ENCODE measurements around the gene RDX.
A peak's percentile ranks its signal among the peaks of the same experiment; 100 is the strongest.
"Not testable (repeated sequence)": the region's sequence is repeated elsewhere in the genome, so short reads cannot be mapped to it uniquely, and the experiment has no call there.

Gene RDX

GRCh38 chr11:110312670-110313069 is 16.3 kb upstream of the RDX start:
- Histone ChIP-seq H3K14ac (ENCODE audit: low read length) (no peak overlapping the region), H4K12ac (ENCODE audit: low read depth, low read length) (no peak overlapping the region), H2AK5ac (ENCODE audit: low read length) (no peak overlapping the region), H3K4me2 (ENCODE audit: low read length) (no peak overlapping the region), H3K27me3 (ENCODE audit: insufficient read depth, low read length) (no peaks in the 10 kb centered on the region), H4K91ac (ENCODE audit: low read depth, low read length) (no peak overlapping the region), H2BK120ac (ENCODE audit: insufficient read depth, low read length, poor library complexity) (no peak overlapping the region), H4K8ac (ENCODE audit: low read depth, low read length) (no peak overlapping the region), H3K36me3 (ENCODE audit: control insufficient read depth in 1 of 2, insufficient read depth in 2 of 2, low read length in 2 of 2) (no peaks in the 10 kb centered on the region), H2AFZ (ENCODE audit: insufficient read depth, low read length, poor library complexity) (no peak overlapping the region), H3K4ac (ENCODE audit: low read depth, low read length) (no peak overlapping the region), H2BK5ac (ENCODE audit: low read depth, low read length, poor library complexity) (no peak overlapping the region), H3K79me1 (ENCODE audit: low read length) (peaks cover 9% of the 10 kb centered on the region), H2BK12ac (ENCODE audit: low read length) (no peak overlapping the region), H3K18ac (ENCODE audit: low read length) (no peak overlapping the region), H3K9me3 (ENCODE audit: insufficient read depth, low read depth, low read length) (no peaks in the 10 kb centered on the region), H3K79me2 (ENCODE audit: control insufficient read depth, insufficient read depth, low read length, poor library complexity) (no peaks in the 10 kb centered on the region), H3K4me1 (ENCODE audit: control insufficient read depth in 1 of 2, insufficient read depth in 2 of 2, low read length in 2 of 2) (peaks cover 3 to 7% of the 10 kb centered on the region in 2 experiments), H3K9ac (ENCODE audit: low read length) (no peak overlapping the region), H3K27ac (ENCODE audit: low read depth, low read length) (no peak overlapping the region), H3K23ac (ENCODE audit: low read length) (no peak overlapping the region), H3K4me3 (ENCODE audit: low read depth, low read length) (no peak overlapping the region)
- no peak for DNase-seq

- Histone ChIP-seq H3K18ac (ENCODE audit: low read length) (no peak overlapping the region), H2AFZ (ENCODE audit: insufficient read depth, low read length, poor library complexity) (no peak overlapping the region), H4K91ac (ENCODE audit: low read depth, low read length) (no peak overlapping the region), H3K27ac (ENCODE audit: low read depth, low read length) (no peak overlapping the region), H3K23ac (ENCODE audit: low read length) (no peak overlapping the region), H3K36me3 (ENCODE audit: control insufficient read depth in 1 of 2, insufficient read depth in 2 of 2, low read length in 2 of 2) (no peaks in the 10 kb centered on the region), H3K4me2 (ENCODE audit: low read length) (no peak overlapping the region), H3K79me1 (ENCODE audit: low read length) (peaks cover 9% of the 10 kb centered on the region), H3K79me2 (ENCODE audit: control insufficient read depth, insufficient read depth, low read length, poor library complexity) (no peaks in the 10 kb centered on the region), H3K27me3 (ENCODE audit: insufficient read depth, low read length) (no peaks in the 10 kb centered on the region), H2AK5ac (ENCODE audit: low read length) (no peak overlapping the region), H4K8ac (ENCODE audit: low read depth, low read length) (no peak overlapping the region), H3K4me3 (ENCODE audit: low read depth, low read length) (no peak overlapping the region), H2BK120ac (ENCODE audit: insufficient read depth, low read length, poor library complexity) (no peak overlapping the region), H3K4me1 (ENCODE audit: control insufficient read depth in 1 of 2, insufficient read depth in 2 of 2, low read length in 2 of 2) (peaks cover 3 to 7% of the 10 kb centered on the region in 2 experiments), H3K9me3 (ENCODE audit: insufficient read depth, low read depth, low read length) (no peaks in the 10 kb centered on the region), H3K9ac (ENCODE audit: low read length) (no peak overlapping the region), H2BK12ac (ENCODE audit: low read length) (peak overlapping the region; percentile 17), H2BK5ac (ENCODE audit: low read depth, low read length, poor library complexity) (no peak overlapping the region), H3K14ac (ENCODE audit: low read length) (no peak overlapping the region), H3K4ac (ENCODE audit: low read depth, low read length) (no peak overlapping the region), H4K12ac (ENCODE audit: low read depth, low read length) (no peak overlapping the region)
- no CpG with 5 or more reads among the region's 3 CpGs for WGBS (ENCODE audit: extremely low coverage, insufficient coverage, insufficient read length)
- no peak for DNase-seq
Measured at GRCh38 chr11:110311783-110312579, 15.6 kb upstream of the RDX start.

GRCh38 chr11:110308071-110308470 is 11.7 kb upstream of the RDX start:
- no peak overlapping the region for H3K23ac ChIP-seq (ENCODE audit: low read length)
- no peak overlapping the region for H2AFZ ChIP-seq (ENCODE audit: insufficient read depth, low read length, poor library complexity)
- H4K8ac ChIP-seq (ENCODE audit: low read depth, low read length): no peak overlapping the region
- no peaks in the 10 kb centered on the region for H3K9me3 ChIP-seq (ENCODE audit: insufficient read depth, low read depth, low read length)
- WGBS (ENCODE audit: extremely low coverage, insufficient coverage, insufficient read length): no CpG with 5 or more reads among the region's 5 CpGs
- H2BK12ac ChIP-seq (ENCODE audit: low read length): no peak overlapping the region
- no peak overlapping the region for H2BK5ac ChIP-seq (ENCODE audit: low read depth, low read length, poor library complexity)
- peaks cover 4% of the 10 kb centered on the region for H3K79me1 ChIP-seq (ENCODE audit: low read length)
- H3K36me3 ChIP-seq (ENCODE audit: control insufficient read depth in 1 of 2, insufficient read depth in 2 of 2, low read length in 2 of 2): no peaks in the 10 kb centered on the region
- H2BK120ac ChIP-seq (ENCODE audit: insufficient read depth, low read length, poor library complexity): no peak overlapping the region
- peak overlapping the region; percentile 74 for H2AK5ac ChIP-seq (ENCODE audit: low read length)
- H4K91ac ChIP-seq (ENCODE audit: low read depth, low read length): no peak overlapping the region
- H3K18ac ChIP-seq (ENCODE audit: low read length): no peak overlapping the region
- H3K4me2 ChIP-seq (ENCODE audit: low read length): no peak overlapping the region
- no peak overlapping the region for H3K9ac ChIP-seq (ENCODE audit: low read length)
- no peak overlapping the region for H3K14ac ChIP-seq (ENCODE audit: low read length)
- peaks cover 3 to 7% of the 10 kb centered on the region in 2 experiments for H3K4me1 ChIP-seq (ENCODE audit: control insufficient read depth in 1 of 2, insufficient read depth in 2 of 2, low read length in 2 of 2)
- no peak overlapping the region for H3K27ac ChIP-seq (ENCODE audit: low read depth, low read length)
- H3K79me2 ChIP-seq (ENCODE audit: control insufficient read depth, insufficient read depth, low read length, poor library complexity): no peaks in the 10 kb centered on the region
- no peak for DNase-seq
- H3K4me3 ChIP-seq (ENCODE audit: low read depth, low read length): no peak overlapping the region
- no peak overlapping the region for H3K4ac ChIP-seq (ENCODE audit: low read depth, low read length)
- no peaks in the 10 kb centered on the region for H3K27me3 ChIP-seq (ENCODE audit: insufficient read depth, low read length)
- H4K12ac ChIP-seq (ENCODE audit: low read depth, low read length): no peak overlapping the region

- H4K91ac ChIP-seq (ENCODE audit: low read depth, low read length); H3K23ac ChIP-seq (ENCODE audit: low read length); H3K36me3 ChIP-seq (ENCODE audit: control insufficient read depth in 1 of 2, insufficient read depth in 2 of 2, low read length in 2 of 2); H2BK12ac ChIP-seq (ENCODE audit: low read length); DNase-seq; H2AFZ ChIP-seq (ENCODE audit: insufficient read depth, low read length, poor library complexity); H3K4me2 ChIP-seq (ENCODE audit: low read length); H3K14ac ChIP-seq (ENCODE audit: low read length); H4K12ac ChIP-seq (ENCODE audit: low read depth, low read length); H3K9ac ChIP-seq (ENCODE audit: low read length); H3K79me1 ChIP-seq (ENCODE audit: low read length); H3K27me3 ChIP-seq (ENCODE audit: insufficient read depth, low read length); H3K18ac ChIP-seq (ENCODE audit: low read length); H2AK5ac ChIP-seq (ENCODE audit: low read length); H3K79me2 ChIP-seq (ENCODE audit: control insufficient read depth, insufficient read depth, low read length, poor library complexity); H3K4me3 ChIP-seq (ENCODE audit: low read depth, low read length); H2BK120ac ChIP-seq (ENCODE audit: insufficient read depth, low read length, poor library complexity); H4K8ac ChIP-seq (ENCODE audit: low read depth, low read length); H3K4me1 ChIP-seq (ENCODE audit: control insufficient read depth in 1 of 2, insufficient read depth in 2 of 2, low read length in 2 of 2); H3K4ac ChIP-seq (ENCODE audit: low read depth, low read length); H3K27ac ChIP-seq (ENCODE audit: low read depth, low read length); H3K9me3 ChIP-seq (ENCODE audit: insufficient read depth, low read depth, low read length); H2BK5ac ChIP-seq (ENCODE audit: low read depth, low read length, poor library complexity): not testable (repeated sequence)
- no CpG with 5 or more reads among the region's 4 CpGs for WGBS (ENCODE audit: extremely low coverage, insufficient coverage, insufficient read length)
Measured at GRCh38 chr11:110306019-110306388, 9.6 kb upstream of the RDX start.
